Stimulated activated CD4-positive, alpha-beta T cell treated with anti-CD3 and anti-CD28 coated beads, Interleukin-1b, Interleukin-23, amount 100 ng/mL, for 24 hours (primary cell): Measurements from ENCODE around the gene LRRK1.

Source experiments
- DNase-seq, 4 experiments: peaks; one replicate each; pipeline ENCODE4 v3.0.0-alpha.2; 2020; ENCODE audit warnings: low read depth in 4 of 4, low spot score in 1 of 4

Gene LRRK1

GRCh38 chr15:100891307-100892012 is 27.7 kb upstream of the LRRK1 start:
- no peak for DNase-seq

GRCh38 chr15:100892013-100892355 is 27.2 kb upstream of the LRRK1 start:
- no peak for DNase-seq

DNA sequence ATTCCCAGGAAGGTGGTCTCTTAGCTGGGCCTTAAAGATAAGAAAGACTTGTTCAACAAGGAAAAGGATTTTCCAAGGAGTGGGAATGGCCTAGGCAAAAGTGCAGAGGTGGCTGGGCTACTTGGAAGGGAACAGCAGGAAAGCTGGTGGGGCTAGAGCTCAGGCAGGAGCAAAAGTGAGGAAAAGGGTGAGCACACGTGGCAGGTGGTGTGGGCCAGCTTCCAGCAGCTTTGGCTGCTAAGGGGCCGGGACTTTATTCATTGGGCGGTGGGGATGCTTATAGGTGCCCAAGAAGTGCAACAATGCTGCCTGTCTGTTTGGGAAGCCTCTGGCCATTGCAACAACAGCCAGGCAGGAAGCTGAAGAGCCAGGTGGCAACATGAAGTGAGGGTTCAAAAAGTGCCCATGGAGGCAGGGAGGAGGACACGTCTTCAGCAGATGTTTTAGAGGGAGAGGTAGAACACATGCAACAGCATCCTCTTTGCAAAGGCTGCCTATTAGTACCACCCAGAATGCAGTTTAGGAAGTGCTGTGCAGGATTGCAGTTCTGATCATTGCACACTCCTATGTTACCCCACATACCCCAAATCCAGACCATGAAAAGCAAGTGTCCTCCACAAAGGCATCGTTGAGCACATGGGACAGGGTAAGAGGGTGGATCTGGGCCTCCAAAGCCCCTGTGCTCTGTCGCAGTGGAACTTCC is 25.7 kb upstream of the LRRK1 start:
- DNase-seq: no peak

- DNase-seq: no peak
Measured at GRCh38 chr15:100893964-100894295, 25.2 kb upstream of the LRRK1 start.

- no peak for DNase-seq
Measured at GRCh38 chr15:100895721-100896120, 23.4 kb upstream of the LRRK1 start.

DNA sequence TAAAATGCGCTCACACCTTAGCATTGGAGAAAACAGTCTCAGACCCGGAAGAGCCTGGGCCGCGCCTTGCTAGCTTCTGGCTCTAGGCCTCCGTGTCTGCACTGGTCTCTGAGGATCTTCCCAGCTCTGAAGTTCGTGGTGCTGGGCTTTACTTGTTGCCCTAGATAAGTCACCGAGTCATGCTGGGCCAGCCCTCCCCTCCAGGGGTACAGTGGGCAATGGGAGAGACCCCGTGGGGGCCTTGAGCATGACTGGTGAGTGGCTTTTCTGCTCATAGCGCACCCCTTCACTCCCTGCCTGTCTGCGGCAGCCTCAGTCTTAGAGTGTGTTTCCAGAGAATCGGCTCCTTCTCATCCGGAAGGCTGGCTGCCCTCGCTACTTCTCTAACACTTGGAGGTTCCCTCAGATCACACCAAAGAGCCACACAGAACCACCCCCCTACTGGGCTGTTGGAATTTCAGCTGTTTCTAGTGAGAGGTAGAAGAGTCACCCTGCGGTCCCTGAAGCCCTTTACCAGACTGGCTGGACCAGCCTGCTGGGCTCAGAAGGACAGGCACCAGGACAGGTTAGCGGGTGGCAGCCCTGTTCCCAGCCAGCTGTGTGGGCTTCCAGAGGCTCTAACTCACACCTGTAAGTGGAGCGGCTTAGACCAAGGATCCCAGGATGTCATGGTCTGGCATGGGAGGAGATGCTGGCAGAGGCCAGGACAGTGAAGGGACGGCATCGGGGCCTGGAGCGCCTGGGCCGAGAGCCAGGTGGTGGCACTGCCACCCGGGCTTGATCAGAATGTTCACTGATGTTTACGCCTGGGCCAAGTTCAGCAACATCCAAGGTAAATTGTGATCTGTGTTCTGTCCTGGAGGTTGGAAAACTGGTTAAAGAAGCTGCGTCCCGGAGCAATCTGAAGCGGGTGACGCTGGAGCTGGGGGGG is 21.7 kb upstream of the LRRK1 start:
- no peak for DNase-seq

DNA sequence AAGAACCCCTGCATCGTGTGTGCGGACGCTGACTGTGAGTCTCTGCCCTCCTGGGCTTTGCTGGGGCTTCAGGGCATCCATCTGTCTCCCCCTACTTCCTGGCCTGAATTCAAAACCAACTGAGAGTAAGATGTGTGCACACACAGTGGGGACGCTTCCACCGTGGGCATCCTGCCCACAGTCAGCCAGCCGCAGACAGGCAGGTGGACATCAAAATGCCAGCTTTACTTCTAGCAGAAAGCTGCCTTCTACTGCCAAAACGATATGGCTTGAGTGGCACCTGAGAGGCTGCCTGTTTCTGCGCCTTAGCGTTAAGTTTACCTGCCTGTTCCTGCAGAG is 21.0 kb upstream of the LRRK1 start:
- no peak for DNase-seq

DNA sequence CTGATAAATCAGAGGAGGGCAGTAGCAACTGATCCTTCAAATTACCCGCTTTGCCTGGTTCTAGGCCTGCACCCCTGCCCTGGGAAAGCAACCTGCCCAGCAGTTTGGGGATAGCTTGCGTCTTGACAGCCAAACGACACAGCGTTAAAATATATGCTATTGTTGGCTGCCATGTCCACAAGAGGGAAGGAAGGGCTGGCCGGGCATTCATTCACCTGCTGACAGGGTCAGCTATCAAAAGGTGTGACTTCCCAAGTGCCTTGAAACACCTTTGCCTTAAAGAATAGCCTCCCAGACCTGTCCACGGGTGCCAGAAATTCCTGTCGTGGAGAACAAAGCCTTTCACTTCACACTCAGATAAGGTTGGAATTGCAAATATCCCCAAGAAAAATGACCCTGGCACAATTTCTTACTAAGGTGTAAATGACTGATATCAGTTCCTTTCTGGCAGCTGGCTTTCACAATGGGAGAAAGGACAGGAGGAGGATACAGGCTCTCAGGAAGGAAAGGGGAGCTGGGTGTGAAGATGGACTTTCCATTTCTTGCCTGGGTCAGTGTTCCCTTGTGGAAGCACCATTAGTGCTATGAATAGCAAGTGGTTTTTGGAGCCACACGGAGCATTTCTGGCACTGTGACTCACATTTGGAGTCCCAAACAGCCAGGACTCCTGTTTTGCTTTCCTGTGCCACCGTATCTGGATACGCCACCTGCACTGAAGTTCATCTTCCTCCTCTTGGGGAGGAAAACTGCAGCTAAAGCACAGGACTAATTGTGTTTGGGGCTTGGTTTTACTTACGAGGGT is 20.3 kb upstream of the LRRK1 start:
- no peak for DNase-seq

DNA sequence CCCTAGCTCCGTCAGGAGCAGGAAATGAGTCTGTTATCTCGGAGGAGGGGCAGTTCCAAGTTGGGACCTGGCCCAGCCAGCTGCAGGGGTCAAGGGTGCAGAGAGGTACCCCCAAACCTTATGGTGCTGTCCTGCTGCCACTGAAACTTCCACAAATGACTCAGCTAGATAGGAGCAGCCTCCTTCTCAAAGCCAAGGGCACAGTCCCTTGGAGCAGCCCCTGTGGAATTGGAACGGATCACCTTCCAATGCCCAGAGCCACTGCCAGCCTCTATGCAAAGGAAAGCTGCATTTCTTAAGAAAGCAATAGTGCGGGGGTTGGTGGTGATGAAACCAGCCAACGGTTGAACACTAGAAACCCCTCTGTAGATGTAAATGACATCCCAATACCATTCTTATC is 19.6 kb upstream of the LRRK1 start:
- DNase-seq: no peak

DNA sequence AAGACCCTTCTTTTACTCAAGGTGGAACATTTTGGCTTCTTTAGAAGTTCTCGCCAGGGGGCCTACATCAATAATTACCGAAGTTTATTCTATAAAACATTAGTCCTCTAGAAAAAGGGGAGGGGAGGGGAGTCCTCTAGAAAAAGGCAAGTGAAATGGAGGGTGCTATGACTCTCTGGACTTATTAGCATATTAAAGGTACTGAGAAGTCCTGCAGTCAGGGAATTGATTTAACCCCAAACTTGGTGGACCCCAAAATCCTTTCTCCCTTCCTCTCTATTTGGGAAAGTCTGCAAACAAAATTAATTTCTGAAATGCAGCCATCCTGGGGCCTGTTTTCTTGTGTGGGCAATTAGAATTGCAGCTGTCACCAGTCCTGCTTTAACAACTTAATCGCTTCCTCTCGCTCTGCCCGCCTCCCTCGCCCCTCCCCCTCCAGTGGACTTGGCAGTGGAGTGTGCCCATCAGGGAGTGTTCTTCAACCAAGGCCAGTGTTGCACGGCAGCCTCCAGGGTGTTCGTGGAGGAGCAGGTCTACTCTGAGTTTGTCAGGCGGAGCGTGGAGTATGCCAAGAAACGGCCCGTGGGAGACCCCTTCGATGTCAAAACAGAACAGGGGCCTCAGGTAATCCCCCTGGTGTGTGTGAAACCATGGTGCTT is 18.9 kb upstream of the LRRK1 start:
- DNase-seq: no peak

DNA sequence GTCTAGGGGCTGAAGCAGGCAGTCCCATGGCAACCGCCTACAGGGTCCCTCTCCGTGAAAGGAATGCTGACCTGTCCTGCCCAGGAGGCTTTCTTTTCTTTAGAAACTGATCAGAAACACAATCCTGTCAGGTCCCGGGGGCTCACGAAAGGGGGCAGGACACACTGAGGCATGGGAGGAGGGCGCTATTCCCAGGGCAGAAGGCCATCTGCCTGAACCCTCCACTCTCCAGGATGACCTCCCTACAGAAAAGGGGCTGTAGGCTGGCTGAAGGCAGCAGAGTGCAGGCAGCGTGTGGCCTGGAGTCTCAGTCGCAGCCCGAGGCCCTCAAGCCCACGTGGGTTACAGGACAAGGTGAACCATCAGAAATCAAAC is 18.4 kb upstream of the LRRK1 start:
- no peak for DNase-seq

DNA sequence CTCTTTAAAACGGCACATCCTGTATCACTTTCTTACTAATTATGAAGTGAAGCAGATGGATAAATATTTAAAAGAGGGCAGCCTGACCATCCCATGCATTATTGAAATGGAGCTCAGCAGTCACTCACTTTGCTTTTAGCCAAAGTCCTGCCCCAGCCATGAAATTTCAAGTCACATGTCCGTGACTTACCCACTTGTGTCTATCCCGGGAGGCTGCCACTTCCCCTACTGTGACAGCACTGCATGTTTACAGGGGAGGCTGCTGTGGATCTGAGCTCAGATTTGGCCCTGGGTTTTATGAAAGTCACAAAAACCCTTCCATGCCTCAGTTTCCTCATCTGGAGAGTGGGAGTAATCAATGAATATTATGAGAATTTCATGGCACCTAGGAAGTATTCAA is 17.9 kb upstream of the LRRK1 start:
- DNase-seq: no peak

DNA sequence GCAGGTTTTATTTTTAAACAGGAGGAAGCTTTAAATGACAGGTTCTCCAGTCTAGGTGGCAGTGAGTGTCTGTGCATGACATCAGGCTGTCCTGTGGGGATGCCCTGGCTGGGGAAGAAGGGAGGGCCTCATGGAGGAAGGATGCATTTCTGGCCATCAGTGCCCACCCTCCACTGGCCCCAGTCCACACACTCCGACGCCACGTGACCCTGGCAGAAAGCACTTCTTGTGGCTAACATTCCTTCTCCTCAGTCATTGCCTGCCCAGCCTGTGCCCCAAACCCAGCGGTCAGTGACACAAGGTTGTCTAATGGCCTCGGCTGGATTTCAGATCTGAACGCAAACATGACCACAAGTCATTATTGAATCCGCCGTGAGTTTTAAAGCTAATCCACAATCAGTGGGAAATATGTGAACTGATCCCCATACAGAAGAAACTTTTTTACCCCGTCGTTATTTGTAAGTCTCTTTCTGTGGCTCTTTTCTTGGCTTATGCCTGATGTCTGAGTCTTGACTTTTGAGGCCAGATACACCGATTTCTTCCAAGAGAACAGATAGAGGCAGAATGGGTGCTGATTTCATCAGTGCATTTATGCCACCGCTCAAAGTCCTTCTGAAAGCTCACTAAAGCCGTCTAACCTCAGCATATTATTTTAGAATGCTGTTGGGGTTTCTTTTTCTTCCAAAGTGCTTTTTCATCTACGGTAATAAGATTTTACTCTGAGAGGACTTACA is 17.3 kb upstream of the LRRK1 start:
- no peak for DNase-seq

DNA sequence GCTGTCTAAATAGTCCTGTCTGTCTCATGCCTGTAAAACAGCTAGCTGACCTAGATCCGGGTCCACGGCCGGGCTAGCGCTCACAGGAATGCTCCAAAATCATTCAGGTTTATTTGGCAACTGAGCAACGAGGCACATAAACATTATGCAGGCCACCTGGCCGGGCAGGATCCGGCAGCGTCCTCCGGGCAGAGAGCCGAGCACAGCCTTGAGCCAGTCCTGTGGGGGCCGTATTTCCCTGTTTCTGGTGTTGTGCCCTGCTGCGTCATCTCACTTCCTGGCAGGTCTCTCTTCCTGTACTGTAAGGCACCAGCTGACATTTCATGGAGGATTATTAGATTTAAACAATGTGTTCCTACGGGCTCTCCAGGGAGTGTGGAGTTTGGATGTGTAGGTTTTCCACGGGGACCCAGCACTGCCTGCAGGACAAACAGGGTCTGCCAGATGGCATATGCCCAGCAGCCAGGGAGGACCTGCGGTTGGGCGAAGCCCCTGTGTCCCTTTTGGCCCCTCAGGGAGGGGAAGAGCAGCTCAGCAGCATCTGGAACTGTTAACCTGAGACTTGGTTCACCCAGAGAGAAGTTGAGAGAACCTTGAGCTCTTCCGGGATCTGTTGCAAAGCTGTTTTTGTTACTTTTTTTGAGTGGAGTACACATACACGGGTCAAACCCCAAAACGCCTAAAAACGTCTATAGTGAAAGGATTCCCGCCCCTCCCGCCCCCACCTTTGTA is 16.6 kb upstream of the LRRK1 start:
- no peak for DNase-seq

- DNase-seq: no peak
Measured at GRCh38 chr15:100903168-100903554, 16.0 kb upstream of the LRRK1 start.

- DNase-seq: no peak
Measured at GRCh38 chr15:100905850-100906249, 13.3 kb upstream of the LRRK1 start.

DNA sequence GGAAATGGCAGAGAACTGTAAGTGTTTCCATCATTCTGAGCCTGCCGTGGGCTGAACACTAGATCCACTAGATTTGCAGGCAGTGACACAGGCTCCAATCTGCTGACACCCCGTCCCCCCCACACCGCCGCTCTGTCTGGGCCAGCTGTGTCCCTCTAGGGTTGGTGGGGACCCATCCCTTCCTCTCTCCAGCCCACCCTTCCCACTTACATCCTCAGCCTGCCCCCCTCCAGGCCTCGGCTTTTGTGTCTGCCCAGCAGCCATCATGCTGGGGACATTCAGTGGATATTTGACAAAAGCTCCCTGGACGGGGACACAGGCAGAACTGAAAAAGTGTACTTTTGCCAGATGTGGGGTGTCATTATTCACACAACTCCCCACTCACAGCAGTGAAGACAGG is 10.7 kb upstream of the LRRK1 start:
- no peak for DNase-seq

GRCh38 chr15:100909565-100909964 is 9.6 kb upstream of the LRRK1 start:
- no peak for DNase-seq
